GM21576 (cell line): ENCODE results near the gene PODXL2.
"Not testable (repeated sequence)": the region's sequence is repeated elsewhere in the genome, so short reads cannot be mapped to it uniquely, and the experiment has no call there.

Source experiments
- ATAC-seq: cut with Tn5 transposase; IDR thresholded peaks from one replicate; pipeline ENCODE4 v1.9.1; 2021; ENCODE audit warnings: mild to moderate bottlenecking, moderate library complexity; ENCODE audit not compliant: unreplicated experiment

The PODXL2 gene

DNA sequence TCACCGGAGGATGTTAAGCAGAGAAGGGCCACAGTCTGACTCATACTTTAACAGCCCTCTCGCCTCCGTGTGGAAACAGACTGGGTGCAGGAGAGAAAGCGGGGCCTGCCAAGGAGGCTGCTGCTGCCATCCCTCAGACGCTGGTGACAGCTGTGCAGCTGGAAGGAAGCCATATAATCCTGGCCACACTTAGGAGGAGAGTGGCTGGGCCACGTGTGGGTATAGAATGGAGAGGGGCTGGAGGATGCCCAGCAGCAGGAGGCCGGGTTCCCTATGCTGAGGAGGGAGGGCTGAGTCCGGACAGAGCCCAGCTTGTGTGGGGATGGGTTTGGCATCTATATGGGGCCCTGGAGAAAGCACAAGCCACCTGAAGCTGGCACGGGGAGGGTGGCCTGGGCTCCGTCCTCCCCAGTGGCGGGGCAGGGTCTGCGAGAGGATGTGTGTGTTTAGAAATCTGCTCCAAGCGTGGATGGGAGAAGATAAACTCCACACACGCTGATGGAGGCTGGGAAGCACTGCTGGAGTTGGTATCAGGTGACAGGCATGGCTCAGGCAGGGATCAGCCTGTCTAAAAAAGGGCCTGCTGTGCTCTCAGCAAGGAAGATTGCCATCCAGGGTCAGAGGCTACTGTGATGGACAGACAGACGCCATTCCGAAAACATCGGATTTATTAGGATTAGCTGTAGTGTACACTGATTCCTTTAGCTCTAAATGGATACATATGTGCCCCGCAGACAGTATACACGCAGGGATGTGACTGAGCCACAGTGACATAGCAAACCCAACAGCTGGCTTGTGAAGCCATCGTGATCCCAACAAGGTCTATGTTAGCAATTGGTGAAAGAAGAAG is 59.7 kb downstream of the PODXL2 start:
- no peak for ATAC-seq

DNA sequence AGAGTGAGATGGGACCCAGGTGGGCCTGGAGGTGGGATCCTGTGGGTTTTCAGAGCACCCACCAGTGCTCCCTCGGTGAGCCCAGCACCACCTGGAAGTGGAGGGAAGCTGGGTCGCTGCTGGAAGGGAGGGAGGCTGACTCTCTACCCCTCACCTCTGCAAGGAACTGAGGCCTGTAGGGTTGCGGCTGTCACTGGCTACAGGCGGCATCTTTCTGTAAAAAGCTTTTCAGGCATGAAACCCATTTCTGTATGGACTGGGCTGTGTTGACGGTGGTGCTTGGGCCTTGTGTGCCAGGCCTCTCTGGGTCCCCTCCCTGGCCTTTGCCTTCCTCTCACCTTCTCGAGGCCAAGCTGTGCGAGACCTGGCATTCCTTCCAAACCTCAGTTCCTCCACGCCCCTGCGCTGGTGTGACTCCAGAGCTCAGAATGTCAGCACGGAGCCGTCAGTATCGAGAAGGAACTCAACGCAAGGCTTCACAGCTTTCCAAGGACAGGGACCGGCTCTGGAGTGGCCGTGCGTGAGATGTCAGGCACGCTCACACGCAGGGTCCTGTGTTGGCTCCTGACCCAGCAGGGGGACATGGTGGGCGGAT is 60.4 kb downstream of the PODXL2 start:
- no peak for ATAC-seq

DNA sequence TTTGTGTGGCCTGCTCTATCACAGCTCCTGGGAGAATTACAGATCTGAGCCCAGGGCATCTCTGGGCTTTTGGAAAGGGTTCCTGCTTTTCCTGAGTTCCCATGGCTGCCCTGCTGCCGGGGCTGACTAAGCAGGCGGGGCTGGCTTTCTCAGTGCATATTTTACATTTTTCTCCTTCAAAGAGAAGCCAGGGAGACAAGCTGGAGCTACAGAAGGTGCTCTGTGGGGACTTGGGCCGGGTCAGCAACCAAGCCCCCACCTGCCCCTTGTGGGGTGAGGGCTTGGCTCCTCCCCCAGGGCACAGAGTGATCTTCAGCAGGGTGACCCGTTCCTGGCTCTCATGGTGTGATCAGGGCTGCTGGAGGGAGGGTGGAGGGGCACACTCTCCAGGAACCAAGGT is 61.1 kb downstream of the PODXL2 start:
- ATAC-seq = no peak

DNA sequence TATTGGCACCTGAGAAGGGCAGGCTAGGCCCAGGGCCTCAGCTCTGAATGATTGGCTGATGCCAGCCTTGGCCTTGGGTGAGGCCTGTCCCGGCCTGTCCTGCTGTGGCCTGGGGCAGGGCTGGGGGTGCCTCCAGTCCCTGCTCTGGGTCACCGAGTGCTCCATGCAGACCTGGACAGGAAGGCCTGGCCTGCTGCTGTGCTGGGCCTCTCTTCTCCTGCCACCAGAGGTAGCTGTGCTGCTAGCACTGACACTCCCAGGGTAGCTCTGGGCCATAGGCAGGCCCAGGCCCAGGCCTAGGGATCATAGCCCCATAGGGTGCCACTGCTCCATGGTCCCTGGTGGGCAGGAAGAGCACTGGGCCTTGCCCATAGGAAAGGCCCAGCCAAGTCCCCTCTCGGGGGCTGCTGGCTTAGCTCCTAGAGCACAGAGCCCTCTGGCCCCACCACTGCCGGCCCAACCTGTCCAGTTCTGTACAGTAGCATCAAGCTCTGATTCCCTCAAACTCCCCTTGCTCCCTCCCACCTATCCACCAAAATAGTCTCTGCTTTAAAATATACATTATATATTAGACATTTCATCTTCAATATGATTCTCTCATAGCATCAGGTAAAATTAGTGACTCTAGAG is 62.0 kb downstream of the PODXL2 start:
- no peak for ATAC-seq

DNA sequence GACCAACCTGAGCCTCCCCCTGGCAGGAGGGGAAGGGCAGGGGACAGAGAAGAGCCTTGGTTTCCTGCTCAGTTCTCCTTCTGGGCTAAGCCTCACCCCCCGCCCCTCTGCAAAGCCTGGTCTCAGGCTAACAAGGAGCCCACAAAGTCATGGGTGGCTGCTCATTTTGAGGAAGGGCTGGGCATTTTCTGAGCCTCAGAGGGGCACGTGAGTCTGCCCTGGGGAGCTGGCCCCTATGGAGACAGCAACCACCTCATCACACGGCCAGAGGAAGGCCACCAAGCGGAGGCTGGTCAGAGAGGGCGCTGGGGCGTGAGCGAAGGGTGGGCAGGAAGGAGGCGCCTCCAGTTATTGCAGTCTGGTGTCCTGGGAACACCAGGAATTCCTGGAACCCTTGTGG is 62.5 kb downstream of the PODXL2 start:
- ATAC-seq = no peak

DNA sequence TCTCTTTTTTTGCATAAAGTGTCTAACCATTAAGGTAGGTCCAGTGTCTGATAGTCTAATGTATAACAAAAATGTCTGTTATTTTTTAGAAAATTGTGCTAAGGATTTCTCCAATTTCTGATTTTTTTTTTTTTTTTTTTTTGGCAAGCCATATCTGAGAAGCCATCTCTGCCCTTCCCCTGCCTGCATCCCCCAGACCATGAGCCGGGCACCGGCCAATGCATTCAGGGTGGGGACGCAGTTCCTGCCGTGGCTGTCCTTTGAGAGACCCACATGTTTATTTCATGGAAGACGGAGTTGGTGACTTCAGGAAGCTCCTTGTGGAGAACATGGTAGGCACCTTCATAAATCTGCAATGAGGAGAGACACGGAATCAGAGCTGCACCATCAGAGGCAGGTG is 63.0 kb downstream of the PODXL2 start:
- ATAC-seq = no peak

DNA sequence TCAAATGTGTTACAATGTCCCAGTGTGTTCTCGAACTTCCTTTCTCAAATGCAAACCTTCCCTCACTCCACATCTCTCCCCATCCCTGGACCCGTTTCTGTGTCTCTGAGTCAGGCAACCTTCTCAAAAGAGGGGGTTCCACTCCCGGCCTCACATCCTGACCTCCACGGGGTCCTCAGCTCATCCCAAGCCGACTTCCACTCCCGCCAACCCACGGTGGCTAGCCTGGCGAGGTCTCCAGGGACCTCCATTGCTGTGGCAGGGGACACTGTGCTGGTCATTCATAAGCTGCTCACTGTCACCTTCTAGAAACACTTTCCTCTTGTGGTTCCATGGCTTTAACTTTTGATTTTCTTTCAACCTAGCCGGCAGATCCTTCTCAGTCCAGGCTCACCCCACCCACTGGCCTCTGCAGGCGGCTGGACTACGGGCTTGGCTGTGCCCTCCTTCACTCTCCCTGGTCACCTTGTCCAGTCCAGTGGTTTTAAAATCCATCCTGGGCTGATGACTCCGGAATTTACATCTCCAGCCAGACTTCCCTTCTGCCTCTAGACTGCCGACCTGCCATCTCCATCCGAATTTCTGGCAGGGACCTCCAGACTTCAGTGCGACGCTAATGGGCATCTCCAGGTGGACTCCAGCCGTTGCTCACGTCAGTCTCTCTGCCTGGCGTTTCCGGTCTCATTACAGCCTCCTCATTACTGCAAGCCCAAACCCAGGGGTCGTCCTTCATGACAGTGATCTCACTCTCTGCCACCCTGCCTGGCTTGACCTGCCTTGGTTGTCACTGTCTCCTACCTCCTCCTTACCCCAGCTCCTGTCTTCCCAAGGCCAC is 63.7 kb downstream of the PODXL2 start:
- no peak for ATAC-seq

DNA sequence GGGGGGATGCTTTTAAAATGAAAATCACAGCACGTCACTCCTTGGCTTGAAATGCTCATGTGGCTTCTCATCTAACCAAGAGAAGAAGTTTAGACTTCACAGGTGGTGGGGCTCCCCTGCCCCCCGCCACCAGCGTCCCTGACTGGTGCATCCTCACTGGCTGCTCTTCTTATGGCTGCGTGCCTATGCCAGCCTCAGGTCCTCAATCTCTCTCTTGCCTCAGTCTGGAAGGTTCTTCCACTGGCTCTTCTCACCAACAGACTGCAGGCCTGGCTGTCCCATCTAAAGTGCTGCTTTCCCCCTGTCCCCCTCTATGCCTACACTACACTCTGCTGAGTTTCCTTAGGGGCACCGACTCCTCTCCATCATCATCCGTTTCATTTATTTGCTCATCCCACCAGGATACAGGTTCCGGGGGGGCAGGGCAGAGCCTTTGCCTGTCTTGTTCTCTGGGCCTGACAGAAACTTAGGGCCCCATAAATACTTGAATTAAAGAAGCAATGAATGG is 64.4 kb downstream of the PODXL2 start:
- no peak for ATAC-seq

DNA sequence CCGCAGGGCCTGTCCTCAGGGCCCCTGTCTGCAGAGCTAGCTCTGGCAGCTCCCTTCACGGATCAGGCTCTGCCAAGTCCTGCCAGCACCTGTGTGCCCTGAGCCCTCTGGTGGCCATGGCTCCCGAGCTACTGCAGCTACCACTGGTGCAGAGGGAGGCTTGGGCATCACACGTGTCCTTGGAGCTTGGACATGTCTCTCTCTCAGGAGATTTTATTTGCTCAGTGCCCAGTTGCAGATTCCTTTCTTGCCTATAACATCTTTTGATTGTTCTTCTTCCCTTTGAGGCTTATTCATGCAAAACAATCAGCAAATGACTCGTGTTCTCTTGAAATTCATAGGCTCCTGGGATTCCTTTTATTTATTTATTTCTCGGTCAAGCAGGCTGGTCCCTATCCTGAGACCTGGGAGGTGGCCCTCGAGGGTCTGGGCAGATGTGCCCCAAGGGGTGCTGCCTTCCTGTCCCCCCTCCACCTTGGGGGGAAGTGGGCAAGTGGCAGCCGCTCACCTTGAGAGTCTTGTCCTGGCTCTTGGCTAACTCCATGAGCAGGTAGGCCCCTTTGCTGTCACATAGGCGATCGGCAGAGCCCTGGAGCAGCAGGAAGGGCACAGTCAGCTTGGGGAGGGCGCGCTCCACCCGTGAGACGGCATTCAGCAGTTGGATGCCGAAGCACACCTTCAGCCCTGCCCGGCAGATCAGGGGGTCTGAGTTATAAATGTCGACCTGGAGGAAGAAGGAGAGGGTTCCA is 65.7 kb downstream of the PODXL2 start:
- no peak for ATAC-seq

DNA sequence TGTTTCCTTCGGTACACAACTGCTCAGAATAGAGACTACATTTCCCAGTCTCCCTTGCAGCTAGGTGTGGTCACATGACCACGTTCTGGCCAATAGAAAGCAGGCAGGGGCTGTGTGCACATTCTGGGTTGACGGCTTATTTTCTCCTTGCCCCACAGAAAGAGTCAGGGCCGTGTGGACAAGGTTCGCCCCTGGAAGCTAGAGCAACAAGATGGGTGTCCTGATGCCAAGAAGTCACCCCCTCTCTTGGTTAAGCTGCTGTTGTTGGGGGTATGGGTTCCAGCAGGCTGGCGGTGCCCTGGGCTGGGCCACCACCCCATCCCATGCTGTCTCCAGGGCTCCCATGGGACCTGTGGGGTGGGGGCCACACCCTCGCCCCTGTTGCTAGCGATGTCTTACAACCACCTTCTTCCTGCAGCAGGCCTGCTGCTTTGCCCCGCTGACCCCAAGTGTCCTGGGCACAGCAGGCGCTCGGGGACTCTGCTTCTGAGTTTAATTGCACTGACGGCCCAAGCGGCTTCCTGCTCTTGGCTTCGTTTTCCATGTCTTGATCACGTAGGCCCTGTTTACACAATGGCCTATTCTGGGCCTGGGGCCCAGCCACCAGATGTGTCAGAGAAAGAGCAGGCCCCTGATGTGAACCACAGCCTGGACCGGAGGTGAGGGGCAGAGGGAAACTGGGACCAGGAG is 68.7 kb downstream of the PODXL2 start:
- peak; percentile 73 for ATAC-seq

DNA sequence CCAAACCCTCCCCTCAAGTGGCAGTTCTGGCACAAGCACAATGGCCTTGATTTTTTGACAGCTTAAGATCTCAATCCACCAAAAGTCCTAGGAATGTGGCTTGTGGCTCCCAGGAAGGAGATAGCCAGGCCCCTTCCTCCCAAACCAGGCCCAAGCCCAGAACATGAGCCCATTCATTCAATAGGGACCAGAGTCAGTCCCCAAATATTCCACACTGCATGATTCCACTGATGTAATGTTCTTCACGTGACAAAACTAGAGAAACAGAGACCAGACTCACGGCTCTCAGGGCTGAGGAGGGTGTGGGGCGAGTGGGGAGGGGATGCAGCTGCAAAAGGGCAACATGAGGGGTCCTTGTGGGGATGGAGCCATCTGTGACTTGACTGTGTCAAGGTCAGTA is 69.3 kb downstream of the PODXL2 start:
- ATAC-seq = no peak

DNA sequence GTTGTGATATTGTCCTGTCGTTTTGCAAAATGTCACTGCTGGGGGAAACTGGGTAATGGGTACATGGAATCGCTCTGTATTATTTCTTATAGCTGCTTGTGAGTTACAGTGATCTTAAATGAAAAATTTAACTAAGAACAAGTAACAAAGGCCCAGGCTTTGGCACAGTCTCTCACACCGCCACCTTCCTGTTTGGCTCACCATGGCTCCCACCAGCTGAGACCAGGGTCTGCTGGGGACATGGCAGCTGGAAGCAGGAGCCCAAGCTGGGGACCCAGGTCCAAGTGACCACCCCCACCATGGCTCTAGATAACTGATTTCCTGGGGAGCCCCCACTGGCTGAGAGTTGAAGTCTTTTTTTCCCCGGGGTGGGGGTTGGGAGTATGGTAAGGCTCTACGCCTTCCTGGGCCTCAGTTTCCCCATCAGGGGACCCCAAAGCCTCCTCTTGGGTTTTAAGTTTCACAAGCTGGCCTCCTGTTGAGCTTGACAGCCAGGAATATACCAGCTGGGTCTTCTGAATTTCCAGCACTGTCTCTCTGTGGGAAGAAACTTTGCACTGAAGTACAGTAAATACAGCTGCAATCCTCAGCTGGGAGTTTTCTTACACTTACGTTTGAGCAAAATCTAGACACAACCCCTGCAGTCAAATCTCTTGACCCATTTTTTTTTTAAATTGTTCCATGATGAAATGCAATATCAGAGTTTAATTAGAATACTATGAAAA is 69.9 kb downstream of the PODXL2 start:
- ATAC-seq = no peak

DNA sequence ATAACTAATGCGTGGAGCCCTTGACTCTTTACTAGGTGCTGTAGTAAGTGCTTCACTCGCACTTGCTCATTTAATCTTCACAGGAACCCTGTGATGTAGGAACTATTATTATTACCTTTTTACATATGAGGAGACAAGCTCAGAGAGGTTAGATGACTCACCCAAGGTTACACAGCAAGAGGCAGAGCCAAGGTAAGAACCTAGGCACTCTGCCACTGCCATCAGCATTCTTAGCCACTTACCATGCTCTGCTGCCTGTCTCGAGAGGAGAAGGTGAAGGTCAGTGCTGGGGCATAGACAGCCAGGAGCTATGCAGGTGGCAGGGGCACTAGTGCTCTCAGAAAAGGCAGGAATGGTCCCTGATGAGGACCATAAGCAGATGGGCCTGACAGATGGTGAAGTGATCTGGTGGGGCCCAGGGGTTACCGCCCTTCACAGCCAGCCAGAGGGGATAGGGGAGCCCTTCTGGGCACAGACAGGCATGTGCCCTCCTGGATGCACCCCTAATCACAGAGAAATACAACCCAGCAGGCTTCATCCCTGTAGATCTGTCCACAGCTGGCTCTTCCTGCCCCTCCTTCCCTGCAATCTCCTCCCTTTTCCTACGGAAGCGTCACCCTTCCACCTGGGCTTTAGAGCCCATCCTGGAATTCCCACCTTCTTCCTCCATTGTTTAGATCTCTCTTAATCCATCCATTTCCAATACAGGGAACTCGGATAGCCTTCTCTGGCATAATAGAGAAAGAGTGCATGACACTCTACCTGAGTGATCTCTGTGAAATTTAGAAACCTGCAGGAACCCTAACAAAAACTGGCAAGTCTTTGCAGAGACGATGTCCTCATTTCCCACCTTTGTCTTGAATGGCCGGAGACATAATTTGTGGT is 70.7 kb downstream of the PODXL2 start:
- ATAC-seq = no peak

DNA sequence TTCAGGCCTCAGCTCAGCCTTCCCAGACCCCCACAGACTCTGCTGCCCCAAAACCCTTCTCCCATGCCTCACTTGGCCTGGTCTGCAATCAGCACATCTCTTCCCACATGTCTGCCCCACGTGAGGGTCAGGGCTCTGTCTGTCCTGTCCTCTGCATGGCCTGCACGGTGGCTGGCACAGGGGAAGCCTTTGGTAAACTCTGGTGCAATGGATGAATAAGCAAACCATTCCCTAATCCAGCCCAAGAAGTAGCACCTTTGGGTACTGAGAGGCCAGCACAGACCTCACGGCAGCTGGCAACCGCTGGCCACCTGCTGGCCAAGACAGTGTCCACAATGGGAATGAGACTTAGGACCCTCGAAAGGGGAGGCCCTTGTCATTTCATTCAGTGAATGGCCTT is 71.4 kb downstream of the PODXL2 start:
- no peak for ATAC-seq

DNA sequence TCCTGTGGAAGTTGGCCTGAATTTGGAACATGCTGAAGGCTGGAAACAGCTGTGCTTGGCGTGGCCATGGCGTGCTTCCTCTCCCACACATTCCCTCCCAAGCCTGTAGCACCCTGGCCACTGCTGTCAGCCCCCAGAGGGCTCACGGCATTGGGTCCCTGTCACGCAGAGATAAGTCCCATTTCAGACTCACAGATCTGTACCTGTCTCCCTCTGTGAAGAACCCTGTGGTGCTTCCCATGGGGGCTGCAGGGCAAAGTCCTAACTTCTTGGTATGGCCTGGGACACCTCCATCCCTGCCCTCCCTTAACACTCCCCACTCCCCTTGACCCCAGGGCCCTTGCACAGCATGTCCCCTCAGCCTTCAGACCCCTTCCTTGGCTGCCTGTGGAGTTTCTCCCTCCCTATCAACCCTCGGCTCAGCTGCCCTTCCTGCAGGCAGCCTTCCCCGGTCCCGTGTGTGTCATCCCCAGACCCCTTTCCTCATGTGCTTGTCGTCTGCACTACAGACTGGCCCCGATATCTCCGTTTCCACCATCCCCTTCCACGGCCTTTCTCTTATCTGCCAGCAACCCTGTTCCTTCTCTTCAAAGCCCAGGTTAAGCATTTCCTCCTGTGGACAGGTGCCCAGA is 72.4 kb downstream of the PODXL2 start:
- no peak for ATAC-seq

DNA sequence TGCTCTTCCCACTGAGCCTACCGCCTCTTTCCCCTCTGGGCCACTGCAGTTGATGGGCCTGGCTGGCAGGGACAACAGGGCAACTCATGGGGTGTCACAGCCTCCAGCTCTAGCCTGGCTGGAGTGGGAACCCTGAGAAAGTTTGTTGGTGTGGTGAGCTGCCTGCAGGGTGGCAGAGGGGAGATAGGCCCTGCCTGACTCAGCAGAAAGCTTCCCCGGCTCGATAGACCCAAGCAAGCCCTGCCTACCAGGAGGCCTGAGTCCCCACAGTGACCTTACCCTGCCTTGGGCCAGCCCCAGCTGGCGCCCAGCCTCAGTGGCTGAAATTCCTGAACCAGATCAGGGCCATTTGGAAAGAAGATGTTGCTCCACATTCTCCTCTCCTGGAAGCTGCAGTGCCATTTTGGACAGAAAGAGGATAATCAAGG is 73.2 kb downstream of the PODXL2 start:
- ATAC-seq = no peak

DNA sequence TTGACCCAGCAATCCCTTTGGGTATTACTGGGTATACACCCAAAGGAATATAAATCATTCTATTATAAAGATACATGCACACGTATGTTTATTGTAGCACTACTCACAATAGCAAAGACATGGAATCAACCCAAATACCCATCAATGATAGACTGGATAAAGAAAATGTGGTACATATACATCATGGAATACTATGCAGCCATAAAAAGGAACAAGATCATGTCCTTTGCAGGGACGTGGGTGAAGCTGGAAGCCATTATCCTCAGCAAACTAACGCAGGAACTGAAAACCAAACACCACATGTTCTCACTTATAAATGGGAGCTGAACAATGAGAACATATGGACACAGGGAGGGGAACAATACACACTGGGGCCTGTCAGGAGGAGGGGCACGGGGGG is 75.9 kb downstream of the PODXL2 start:
- ATAC-seq = not testable (repeated sequence)

DNA sequence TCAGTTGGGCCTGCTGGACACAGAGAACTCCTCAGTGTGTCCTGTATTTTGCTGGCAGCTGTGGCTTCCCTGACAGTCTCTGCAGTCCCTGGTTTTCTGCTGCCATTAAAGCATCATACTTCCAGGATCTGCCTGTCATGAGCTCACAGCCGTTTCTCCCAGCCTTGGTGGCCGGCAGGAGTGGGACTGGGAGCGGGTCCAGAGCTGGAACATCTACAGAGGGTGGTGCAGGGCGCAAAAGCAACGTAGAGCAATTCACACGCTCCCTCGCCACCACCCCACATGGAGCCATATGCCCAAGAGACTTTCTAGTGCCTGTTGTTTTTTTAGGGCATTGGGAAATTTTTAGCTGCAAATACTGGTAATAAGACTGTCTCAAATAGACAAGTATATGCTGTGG is 77.3 kb downstream of the PODXL2 start:
- no peak for ATAC-seq
